Muscle of back (tissue), 11 donors: ENCODE data around the gene CXCR5. TPM values are rescaled to one million over a fixed set of nuclear protein-coding genes. Genes with fewer than 3 reads are reported as not detected.

Experiments
- DNase-seq, 3 donors: peaks; one replicate each; pipeline versions ENCODE4 v3.0.0 to v3.0.0-alpha.2; 2013
- polyA plus RNA-seq, 10 donors: library from polyadenylated mRNA; unstranded; fragments of 120-200 nt; gene quantifications; one replicate each; pipeline ENCODE4 v1.2.1, GENCODE V29; 2013; ENCODE audit not compliant: insufficient read length in 10 of 10

CXCR5 gene
- polyA plus RNA-seq, 10 donors: 0.04 to 0.11 (median 0.06) TPM; not detected in 5

- DNase-seq: peak in 2 of 3 donors; percentile 49 to 90
Measured at GRCh38 chr11:118924591-118925585, 41.2 kb downstream of the CXCR5 start.

GRCh38 chr11:118927554-118928100, 43.9 kb downstream of the CXCR5 start:
- DNase-seq: no peak

- DNase-seq: peak; percentile 94 to 98 (median 96)
Measured at GRCh38 chr11:118928101-118928869, 44.6 kb downstream of the CXCR5 start.

GRCh38 chr11:118928870-118929500, 45.3 kb downstream of the CXCR5 start:
- DNase-seq: peak in 2 of 3 donors; percentile 91 to 98

- peak; percentile 92 to 97 (median 94) for DNase-seq
Measured at GRCh38 chr11:118929501-118930093, 45.9 kb downstream of the CXCR5 start.

- DNase-seq: peak; percentile 75 to 91 (median 85)
Measured at GRCh38 chr11:118930094-118930712, 46.5 kb downstream of the CXCR5 start.

GRCh38 chr11:118931571-118931970, 47.9 kb downstream of the CXCR5 start:
- no peak for DNase-seq

- DNase-seq: peak in 2 of 3 donors; percentile 88 to 92
Measured at GRCh38 chr11:118933486-118933885, 49.8 kb downstream of the CXCR5 start.

- no peak for DNase-seq
Measured at GRCh38 chr11:118935376-118935775, 51.7 kb downstream of the CXCR5 start.

- DNase-seq: no peak
Measured at GRCh38 chr11:118938491-118939403, 55.1 kb downstream of the CXCR5 start.

- DNase-seq: no peak
Measured at GRCh38 chr11:118939404-118939915, 55.8 kb downstream of the CXCR5 start.

GRCh38 chr11:118939953-118940598, 56.4 kb downstream of the CXCR5 start:
- DNase-seq: peak in 1 of 3 donors; percentile 58

- no peak for DNase-seq
Measured at GRCh38 chr11:118947091-118947490, 63.4 kb downstream of the CXCR5 start.

Other genes with a start within 250 kb of the CXCR5 start
- under 1 TPM in 9 of 10 donors, not detected in 1; 0.05 to 0.75 (median 0.27) TPM for gene TREH, start 204.2 kb upstream of the CXCR5 start, polyA plus RNA-seq
- gene DDX6, start 92.7 kb upstream of the CXCR5 start, polyA plus RNA-seq: 10 to 100 TPM; 61.9 to 92.0 (median 81.8) TPM
- gene BCL9L, start 42.0 kb downstream of the CXCR5 start, polyA plus RNA-seq: 10 to 100 TPM; 48.2 to 88.1 (median 62.4) TPM
- gene UPK2, start 72.4 kb downstream of the CXCR5 start, polyA plus RNA-seq: 1 to 10 TPM in 4 of 10 donors, under 1 TPM in 6; 0.56 to 2.4 (median 0.87) TPM
- gene FOXR1, start 87.9 kb downstream of the CXCR5 start, polyA plus RNA-seq: under 1 TPM in 2 of 10 donors, not detected in 8; 0.22 to 0.30 TPM
- 10 to 100 TPM in 8 of 10 donors, 1 to 10 TPM in 2; 7.1 to 28.2 (median 12.0) TPM for gene CENATAC, start 114.2 kb downstream of the CXCR5 start, polyA plus RNA-seq
- 1,000 to 10,000 TPM; 1,511 to 2,041 (median 1,652) TPM for gene RPS25, start 134.5 kb downstream of the CXCR5 start, polyA plus RNA-seq
- 10 to 100 TPM; 41.7 to 55.9 (median 48.0) TPM for gene TRAPPC4, start 134.9 kb downstream of the CXCR5 start, polyA plus RNA-seq
- gene SLC37A4, start 147.0 kb downstream of the CXCR5 start, polyA plus RNA-seq: 10 to 100 TPM in 5 of 10 donors, 1 to 10 TPM in 5; 8.4 to 13.0 (median 10.0) TPM
- 10 to 100 TPM; 35.3 to 62.1 (median 41.8) TPM for gene HYOU1, start 173.3 kb downstream of the CXCR5 start, polyA plus RNA-seq
- 10 to 100 TPM; 24.9 to 35.4 (median 27.8) TPM for gene VPS11, start 183.9 kb downstream of the CXCR5 start, polyA plus RNA-seq
- 10 to 100 TPM; 18.2 to 28.9 (median 23.0) TPM for gene HMBS, start 201.0 kb downstream of the CXCR5 start, polyA plus RNA-seq
- gene DPAGT1, start 218.0 kb downstream of the CXCR5 start, polyA plus RNA-seq: 10 to 100 TPM; 24.4 to 35.7 (median 30.7) TPM
- 1 to 10 TPM; 6.4 to 9.4 (median 7.1) TPM for gene C2CD2L, start 223.5 kb downstream of the CXCR5 start, polyA plus RNA-seq
- gene HINFP, start 237.7 kb downstream of the CXCR5 start, polyA plus RNA-seq: 10 to 100 TPM; 13.7 to 25.0 (median 17.8) TPM